Left colon (tissue), 2 donors: ENCODE results near the gene VRTN. TPM values are rescaled to one million over a fixed set of nuclear protein-coding genes. Genes with fewer than 3 reads are reported as not detected.
"Not testable (repeated sequence)": the region's sequence is repeated elsewhere in the genome, so short reads cannot be mapped to it uniquely, and the experiment has no call there.

ENCODE experiments used
- ATAC-seq: fragments of 200-7000 bp; cut with Tn5 transposase; one replicate; pipeline ENCODE4 v1.9.1; 2020; ENCODE audit warnings: mild to moderate bottlenecking, moderate library complexity
- DNase-seq, 2 donors: peaks; one replicate each; pipeline ENCODE4 v3.0.0-alpha.2; 2020
- intact Hi-C, 2 donors: fragments of 100-400 bp; cut with DNase I in 1 of 2; cut with micrococcal nuclease in 1 of 2; formaldehyde crosslinking; loops; one replicate each; pipeline versions ENCODE4 v1.11.2 to v1.14.0; 2022; cut with DNase I, micrococcal nuclease
- total RNA-seq, 2 donors: library from RNA; stranded (reverse); fragmentation: NEBNext Ultra II Directional; extraction: Animal tissue kit (Norgen Biotek cat#: 25700); gene quantifications; one replicate each; pipeline ENCODE4 v1.2.1, GENCODE V29; 2021
- donor health status: DM: no; HTN: no; CAD: no.
- donor health status: DM: yes; HTN: yes; CAD: no.

VRTN gene
- total RNA-seq, 2 donors from 2014 or later, result not detected

GRCh38 chr14:74347795-74348100 is 523 bp upstream of the VRTN start:
- ATAC-seq (no peak), DNase-seq (no peak)
- intact Hi-C loops, result no loop called here

DNA sequence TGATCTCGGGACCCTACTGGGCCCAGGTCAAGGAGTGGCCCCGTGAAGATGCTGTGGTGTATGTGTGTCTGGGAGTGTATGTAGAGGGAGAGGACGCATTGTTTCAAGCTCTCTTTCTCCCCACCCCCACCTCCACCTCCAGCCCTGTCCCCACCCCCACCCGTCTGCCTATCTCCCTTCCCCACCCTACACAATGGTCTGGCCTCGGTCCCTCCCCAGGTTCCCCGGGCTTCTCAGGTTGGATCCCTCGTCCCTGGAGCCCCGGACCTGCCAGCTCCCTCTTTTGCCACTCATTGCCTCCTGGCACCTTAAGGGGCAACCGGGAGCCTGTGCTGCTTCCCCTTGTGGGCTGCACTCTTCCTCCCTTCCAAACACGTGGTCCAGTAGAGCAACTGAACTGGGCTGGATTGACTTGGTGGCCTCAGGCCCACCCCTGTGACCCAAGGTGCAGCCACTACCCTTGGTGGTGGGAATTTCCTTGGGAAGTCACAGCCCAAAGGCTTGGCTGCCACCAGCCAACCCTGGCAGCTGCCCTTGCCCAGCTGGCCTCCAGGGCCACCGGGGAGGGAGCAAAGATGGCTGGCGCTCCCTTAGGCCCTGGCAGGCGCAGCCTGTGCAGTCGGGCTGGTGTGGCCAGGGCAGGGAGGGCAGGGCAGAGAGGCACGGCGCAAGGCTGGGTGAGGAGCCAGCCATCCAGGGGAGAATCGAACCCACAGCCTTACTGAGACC is 628 bp downstream of the VRTN start:
- ATAC-seq (no peak), DNase-seq (no peak)
- intact Hi-C loops, result no loop called here

DNA sequence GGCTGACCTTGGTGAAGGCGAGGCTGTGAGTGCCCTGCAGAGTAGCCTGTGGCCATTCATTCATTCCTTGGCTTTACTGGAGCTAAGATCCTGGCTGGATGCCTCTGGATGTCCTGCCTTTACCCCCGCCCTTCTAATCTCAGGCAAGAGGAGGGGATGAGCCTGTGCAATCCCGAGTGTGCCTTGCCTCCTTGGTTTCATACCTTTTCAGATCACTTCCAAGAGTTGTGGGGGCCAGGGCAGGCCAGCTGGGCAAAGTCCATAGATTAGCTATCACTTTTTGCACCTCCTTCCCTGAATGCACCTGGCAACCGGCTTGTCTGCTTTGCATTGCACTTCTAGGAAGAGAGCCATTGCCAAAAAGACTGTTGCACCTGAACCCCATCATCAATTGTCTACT is 1.5 kb downstream of the VRTN start:
- intact Hi-C loops, result no loop called here
- peak in 1 of 2 donors; percentile 18 for DNase-seq
- ATAC-seq, result peak; percentile 85

GRCh38 chr14:74350211-74350927 is 2.1 kb downstream of the VRTN start:
- intact Hi-C loops, result no loop called here
- peak; percentile 66 for ATAC-seq
- DNase-seq, result no peak

DNA sequence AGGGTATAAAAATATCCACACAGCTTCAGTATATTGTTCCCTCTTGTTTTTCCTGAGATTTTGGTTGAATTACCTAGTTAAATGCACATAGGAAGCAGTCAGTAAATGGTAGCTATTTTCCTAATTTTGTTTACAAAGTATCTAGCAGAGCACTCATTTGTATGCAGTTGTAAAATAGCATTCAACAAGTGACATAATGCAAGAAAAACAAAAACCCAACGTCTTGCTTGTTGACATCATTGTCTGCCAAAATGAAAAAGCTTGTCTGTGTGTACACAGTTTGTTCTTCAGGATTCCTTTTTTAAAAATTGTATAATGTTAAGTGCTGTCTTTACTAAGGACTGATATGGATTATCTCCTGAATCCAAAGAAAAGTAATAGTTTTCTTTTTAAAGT is 2.7 kb downstream of the VRTN start:
- ATAC-seq, result no peak
- intact Hi-C loops, result no loop called here

DNA sequence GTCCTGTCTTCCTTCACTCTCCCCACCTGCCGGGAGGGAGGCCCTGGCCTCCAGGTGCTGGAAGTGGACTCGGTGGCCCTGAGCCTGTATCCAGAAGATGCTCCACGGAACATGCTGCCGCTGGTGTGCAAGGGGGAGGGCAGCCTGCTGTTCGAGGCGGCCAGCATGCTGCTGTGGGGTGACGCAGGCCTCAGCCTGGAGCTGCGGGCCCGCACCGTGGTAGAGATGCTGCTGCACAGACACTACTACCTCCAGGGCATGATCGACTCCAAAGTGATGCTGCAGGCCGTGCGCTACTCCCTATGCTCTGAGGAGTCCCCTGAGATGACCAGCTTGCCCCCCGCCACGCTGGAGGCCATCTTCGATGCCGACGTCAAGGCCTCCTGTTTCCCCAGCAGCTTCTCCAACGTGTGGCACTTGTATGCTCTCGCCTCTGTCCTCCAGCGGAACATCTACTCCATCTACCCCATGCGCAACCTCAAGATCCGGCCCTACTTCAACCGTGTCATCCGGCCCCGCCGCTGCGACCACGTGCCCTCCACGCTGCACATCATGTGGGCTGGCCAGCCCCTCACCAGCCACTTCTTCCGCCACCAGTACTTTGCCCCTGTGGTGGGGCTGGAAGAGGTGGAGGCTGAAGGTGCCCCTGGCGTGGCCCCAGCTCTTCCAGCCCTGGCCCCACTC is 8.8 kb downstream of the VRTN start:
- intact Hi-C loops, result no loop called here
- DNase-seq (no peak), ATAC-seq (no peak)

More for the DNA sequence above, 2.7 kb downstream of the VRTN start:
- DNase-seq, result no peak

- ATAC-seq, result no peak
- no peak for DNase-seq
- intact Hi-C loops, result no loop called here
Observed at GRCh38 chr14:74357585-74357984, 9.3 kb downstream of the VRTN start.

DNA sequence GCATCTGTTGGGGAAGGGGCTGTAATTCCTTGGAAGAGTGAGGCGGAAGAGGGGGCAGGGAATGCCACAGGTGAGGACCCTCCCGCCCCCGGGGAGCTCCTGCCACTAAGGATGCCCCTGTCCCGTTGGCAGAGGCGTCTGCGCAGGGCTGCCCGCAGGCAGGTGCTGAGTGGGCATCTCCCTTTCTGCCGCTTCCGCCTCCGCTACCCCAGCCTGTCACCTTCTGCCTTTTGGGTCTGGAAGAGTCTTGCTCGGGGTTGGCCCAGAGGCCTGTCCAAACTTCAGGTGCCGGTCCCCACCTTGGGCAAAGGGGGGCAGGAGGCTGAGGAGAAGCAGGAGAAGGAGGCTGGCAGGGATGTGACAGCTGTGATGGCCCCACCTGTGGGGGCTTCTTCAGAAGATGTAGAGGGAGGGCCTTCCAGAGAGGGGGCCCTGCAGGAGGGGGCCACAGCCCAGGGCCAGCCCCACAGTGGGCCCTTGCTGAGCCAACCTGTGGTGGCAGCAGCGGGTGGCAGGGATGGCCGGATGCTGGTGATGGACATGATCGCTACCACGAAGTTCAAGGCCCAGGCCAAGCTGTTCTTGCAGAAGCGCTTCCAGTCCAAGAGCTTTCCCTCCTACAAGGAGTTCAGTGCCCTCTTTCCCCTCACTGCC is 10.0 kb downstream of the VRTN start:
- DNase-seq, result no peak
- ATAC-seq, result no peak
- intact Hi-C loops, result no loop called here

GRCh38 chr14:74360163-74360562 is 11.9 kb downstream of the VRTN start:
- no peak for DNase-seq
- intact Hi-C loops, result loop anchor here in 1 of 2 donors (10.0 kb wide), 1 partner anchor 115 kb away; no protein-coding TSS in a partner anchor
- no peak for ATAC-seq

- intact Hi-C loops, result loop anchor here in 1 of 2 donors (10.0 kb wide), 1 partner anchor 112 kb away; no protein-coding TSS in a partner anchor
- DNase-seq, result peak; percentile 60 to 75
- ATAC-seq, result peak; percentile 80
Observed at GRCh38 chr14:74362361-74362915, 14.2 kb downstream of the VRTN start.

DNA sequence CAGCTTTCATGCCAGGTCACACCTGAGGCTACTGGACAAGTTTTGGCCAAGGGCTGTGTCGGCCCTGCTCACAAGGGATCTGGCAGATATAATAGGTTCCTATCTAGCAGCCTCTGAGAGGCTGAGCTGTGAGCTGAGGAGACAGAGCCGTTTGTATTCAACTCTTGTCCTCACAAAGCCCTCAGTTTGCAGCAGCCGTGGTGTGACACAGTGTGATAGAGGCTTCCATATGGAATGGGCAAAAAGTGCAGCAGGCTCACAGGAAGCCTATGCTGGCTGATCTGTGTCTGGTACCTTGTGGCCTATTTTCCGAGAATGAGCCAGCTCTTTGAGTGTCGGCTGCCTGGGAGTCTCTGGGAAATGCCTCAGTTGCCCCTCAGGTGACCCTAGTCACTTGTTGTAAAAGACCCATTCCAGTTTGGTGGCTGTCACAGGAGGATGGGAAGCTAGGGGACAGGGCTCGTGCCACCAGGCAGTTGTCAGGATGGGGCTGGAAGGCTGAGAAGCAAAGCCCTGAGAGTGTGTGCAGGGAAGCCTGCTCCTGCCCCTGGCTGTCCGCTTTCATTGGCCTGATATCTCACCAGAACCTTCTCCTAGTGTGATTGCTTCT is 16.1 kb downstream of the VRTN start:
- ATAC-seq (no peak), DNase-seq (no peak)
- intact Hi-C loops, result loop anchor here in 1 of 2 donors (10.0 kb wide), 1 partner anchor 110 kb away; no protein-coding TSS in a partner anchor

DNA sequence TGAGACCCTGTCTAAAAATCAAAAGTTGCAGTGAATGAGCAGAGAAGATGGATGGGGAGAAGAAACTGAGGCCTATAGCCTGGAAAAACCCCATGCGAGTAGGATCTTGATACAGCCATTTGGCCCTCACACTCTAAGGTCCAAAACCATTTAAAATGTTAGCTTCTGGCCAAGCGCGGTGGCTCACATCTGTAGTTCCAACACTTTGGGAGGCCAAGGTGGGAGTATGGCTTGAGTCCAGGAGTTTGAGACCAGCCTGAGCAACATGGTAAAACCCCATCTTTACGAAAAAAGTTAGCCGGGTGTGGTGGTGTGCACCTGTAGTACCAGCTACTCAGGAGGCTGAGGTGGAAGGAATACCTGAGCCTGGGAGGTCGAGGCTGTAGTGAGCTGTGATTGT is 19.8 kb downstream of the VRTN start:
- no peak for DNase-seq
- no peak for ATAC-seq
- intact Hi-C loops, result loop anchor here in 1 of 2 donors (10.0 kb wide), 1 partner anchor 107 kb away; no protein-coding TSS in a partner anchor

DNA sequence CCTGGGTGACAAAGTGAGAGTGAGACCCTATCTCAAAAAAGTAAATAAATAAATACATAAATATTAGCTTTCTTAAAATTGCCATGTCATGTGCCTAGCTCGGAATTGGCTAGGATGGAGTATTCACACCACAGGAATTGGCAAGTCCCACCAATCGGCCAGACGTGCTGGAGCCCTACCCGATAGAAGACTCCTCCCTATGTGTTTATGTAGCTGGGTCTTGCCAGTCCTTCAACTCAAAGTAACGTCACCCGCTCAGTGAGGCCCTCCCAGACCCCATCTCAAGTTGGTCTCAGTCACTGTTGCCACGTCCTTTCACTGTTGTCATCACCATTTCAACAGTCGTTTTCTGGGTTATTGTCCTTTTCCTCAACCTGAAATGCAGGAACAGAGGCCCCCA is 20.2 kb downstream of the VRTN start:
- intact Hi-C loops, result loop anchor here in 1 of 2 donors (10.0 kb wide), 1 partner anchor 106 kb away; no protein-coding TSS in a partner anchor
- DNase-seq, result no peak

GRCh38 chr14:74377976-74378690 is 29.9 kb downstream of the VRTN start:
- intact Hi-C loops, result no loop called here
- DNase-seq, result no peak
- ATAC-seq, result no peak

More for the DNA sequence above, 20.2 kb downstream of the VRTN start:
- ATAC-seq, result no peak

GRCh38 chr14:74380172-74380571 is 31.9 kb downstream of the VRTN start:
- intact Hi-C loops, result no loop called here
- ATAC-seq (no peak), DNase-seq (no peak)

DNA sequence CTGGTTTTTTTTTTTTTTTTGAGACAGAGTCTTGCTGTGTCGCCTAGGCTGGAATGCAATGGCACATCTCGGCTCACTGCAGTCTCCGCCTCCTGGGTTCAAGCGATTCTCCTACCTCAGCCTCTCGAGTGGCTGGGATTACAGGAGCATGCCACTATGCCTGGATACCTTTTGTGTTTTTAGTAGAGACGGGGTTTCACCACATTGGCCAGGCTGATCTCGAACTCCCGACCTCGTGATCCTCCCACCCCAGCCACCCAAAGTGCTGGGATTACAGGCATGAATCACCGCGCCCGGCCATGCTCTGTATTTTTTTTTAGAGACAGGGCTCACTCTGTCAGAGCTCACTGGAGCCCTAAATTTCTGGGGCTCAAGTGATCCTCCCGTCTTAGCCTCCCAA is 32.6 kb downstream of the VRTN start:
- intact Hi-C loops, result no loop called here
- DNase-seq, result no peak
- ATAC-seq, result no peak

DNA sequence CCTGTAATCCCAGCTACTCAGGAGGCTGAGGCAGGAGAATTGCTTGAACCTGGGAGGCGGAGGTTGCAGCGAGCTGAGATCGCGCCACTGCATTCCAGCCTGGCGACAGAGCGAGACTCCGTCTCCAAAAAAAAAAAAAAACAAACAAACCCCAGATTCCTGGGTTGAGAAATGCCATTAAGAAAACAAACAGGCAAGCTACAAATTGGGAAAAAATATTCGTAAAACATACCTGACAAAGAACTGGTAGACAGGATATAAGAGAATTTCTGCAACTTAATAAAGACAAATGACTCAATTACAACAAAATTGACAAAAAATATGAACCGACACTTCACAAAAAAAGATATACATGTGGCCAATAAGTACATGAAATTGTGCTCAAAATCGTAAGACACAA is 33.3 kb downstream of the VRTN start:
- ATAC-seq, intact Hi-C loops, DNase-seq: not testable (repeated sequence)

DNA sequence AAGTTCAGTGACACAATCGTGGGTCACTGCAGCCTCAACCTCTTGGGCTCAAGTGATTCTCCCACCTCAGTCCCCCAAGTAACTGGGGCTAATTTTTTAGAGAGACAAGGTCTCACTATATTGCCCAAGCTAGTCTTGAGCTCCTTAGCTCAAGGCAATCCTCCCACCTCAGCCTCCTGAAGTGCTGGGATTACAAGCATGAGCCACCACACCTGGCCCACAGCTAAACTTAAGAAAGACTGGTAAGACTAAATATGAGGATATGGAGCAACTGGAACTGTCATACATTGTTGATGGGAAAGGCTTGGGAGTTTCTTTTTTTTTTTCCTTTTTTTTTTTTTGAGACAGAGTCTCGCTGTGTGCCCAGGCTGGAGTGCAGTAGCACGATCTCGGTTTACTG is 34.0 kb downstream of the VRTN start:
- intact Hi-C loops, result no loop called here
- ATAC-seq (no peak), DNase-seq (no peak)
